GM21367 (cell line): ENCODE measurements around the gene TAF4.
"Not testable (repeated sequence)": the region's sequence is repeated elsewhere in the genome, so short reads cannot be mapped to it uniquely, and the experiment has no call there.

Experiments
- ATAC-seq: cut with Tn5 transposase; IDR thresholded peaks from one replicate; pipeline ENCODE4 v1.9.1; 2021; ENCODE audit not compliant: unreplicated experiment

The TAF4 gene

DNA sequence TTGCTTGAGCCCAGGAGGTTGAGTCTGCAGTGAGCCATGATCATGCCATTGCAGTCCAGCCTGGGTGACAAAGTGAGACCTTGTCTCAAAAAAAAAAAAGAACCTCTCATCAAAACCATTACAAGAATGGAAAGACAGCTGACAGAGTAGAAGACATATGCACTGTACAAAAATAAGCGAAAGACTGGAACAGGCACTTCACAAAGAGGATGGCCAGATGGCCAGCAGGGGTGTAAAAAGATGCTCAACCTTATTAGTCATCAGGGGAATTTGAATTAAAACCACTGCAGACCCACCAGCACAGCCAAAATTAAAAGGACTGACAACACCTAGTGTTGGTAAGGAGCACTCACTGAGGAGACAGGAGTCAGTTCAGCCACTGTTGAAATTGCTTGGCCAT lies 13.5 kb upstream of the TAF4 start:
- no peak for ATAC-seq

DNA sequence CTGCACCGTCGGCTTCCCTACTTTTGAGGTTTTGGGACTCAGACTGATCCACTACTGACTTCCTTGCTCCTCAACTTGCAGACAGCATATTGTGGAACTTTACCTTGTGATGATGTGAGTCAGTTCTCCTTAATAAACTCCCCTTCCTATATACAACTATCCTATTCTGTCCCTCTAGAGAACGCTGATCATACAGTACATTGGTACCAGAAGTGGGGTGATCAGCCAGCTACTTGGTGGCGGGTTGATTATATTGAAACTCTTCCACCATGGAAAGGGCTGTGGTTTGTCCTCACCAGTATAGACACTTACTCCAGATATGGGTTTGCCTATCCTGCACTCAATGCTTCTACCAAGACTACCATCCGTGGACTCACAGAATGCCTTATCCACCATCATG lies 7.6 kb upstream of the TAF4 start:
- ATAC-seq = no peak

DNA sequence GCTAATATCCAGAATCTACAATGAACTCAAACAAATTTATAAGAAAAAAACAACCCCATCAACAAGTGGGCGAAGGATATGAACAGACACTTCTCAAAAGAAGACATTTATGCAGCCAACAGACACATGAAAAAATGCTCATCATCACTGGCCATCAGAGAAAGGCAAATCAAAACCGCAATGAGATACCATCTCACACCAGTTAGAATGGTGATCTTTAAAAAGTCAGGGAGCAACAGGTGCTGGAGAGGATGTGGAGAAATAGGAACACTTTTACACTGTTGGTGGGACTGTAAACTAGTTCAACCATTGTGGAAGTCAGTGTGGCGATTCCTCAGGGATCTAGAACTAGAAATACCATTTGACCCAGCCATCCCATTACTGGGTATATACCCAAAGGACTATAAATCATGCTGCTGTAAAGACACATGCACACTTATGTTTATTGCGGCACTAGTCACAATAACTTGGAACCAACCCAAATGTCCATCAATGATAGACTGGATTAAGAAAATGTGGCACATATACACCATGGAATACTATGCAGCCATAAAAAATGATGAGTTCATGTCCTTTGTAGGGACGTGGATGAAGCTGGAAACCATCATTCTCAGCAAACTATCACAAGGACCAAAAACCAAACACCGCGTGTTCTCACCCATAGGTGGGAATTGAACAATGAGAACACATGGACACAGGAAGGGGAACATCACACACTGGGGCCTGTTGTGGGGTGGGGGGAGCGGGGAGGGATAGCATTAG lies 6.2 kb upstream of the TAF4 start:
- ATAC-seq = not testable (repeated sequence)

GRCh38 chr20:62069741-62070216 lies 4.1 kb upstream of the TAF4 start:
- no peak for ATAC-seq

- no peak for ATAC-seq
Measured at GRCh38 chr20:62068997-62069396, 3.3 kb upstream of the TAF4 start.

GRCh38 chr20:62067547-62068260 lies 2.0 kb upstream of the TAF4 start:
- no peak for ATAC-seq

DNA sequence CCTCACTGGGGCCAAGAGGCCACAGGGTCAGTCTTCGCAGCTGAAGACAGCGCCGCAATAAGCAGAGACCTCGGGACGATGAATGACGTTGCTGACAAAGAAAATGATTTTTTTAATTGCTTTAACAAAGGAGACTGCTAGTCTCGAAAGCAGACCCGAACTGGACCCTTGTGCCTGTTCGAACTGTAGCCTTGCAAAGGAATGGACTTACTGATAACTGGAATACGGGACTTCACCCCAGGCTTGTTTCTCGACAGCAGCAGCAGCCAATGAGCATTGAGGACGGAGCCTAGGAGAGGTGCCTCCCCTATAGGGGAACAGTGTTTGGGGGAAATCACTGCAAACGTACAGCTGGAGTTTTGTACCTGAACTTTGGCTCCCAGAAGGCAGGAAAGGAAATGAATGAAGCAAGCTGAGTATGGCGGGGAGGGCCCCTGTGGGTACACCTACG lies 1.3 kb upstream of the TAF4 start:
- ATAC-seq = no peak

- peak; percentile 25 for ATAC-seq
Measured at GRCh38 chr20:62066339-62066982, 780 bp upstream of the TAF4 start.

GRCh38 chr20:62064770-62065673 lies 659 bp downstream of the TAF4 start:
- peak; percentile 13 for ATAC-seq

DNA sequence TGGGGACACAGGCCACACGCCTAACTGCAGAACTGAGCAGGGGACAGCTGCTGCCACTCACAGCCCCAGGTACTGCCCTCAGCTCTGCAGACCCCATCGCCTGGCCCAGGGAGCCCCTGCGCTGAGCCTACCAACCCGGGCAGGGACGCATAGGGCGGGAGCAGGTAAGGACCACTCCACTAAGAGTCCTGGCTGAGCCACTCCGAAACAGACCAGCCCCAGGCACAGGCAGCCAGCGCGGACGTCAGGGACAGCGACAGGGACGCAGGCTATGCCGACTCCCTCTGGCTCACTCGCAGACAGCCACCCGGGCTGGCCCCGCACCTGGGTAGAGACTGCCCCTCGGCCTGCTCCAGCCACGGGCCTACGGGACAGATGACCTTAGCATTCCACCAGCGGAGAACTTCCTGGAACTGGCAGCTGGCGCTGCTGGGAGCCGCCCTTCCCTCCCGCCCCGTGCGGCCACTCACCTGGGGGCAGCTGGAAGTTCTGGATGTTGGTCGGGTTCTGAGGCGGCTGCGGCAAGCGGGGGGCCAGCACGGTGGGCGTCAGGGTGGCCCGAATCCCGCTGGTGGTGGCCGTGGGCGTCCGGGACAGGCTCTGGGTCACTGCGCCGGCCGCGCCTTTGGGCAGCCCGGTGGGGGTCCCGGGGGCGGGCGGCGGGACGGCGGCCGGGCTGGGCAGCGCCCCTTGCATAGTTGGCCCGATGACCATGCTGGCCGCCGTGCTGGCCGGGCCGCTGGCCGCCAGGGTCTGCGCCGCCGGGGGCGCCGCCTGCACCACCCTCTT lies 1.5 kb downstream of the TAF4 start:
- ATAC-seq = no peak

DNA sequence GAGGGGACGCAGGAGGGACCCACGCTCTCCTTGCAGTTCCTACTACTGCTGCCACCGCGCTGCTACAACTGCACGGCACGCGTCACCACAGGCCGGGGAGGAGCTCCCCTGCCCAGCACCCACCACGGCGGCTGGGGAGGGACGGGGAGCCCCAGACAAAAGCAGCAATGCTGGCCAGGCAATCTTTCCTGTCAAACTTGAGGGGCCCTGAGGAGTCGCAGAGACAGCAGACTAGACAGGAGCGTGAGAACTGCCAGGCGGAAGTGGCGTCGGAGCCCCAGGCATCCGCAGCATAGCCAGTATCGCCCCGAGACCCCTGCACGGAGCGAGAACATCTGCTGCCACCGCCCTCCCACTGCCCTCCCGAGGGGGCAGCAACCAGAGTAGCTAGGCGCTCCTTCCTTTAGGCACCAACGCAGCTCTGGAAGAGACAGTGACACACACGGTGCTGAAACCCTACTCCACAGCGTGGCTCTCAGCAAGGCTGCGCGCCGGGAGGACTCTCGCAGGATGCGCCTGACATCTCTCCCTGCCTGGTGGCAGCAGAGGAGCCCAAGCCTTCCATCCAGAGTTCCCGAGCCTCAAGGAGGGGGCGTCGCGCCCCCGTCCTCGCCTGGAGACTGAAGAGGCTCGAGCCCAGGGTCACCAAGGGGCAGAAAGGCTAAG lies 2.2 kb downstream of the TAF4 start:
- ATAC-seq = no peak

GRCh38 chr20:62062661-62063314 lies 2.9 kb downstream of the TAF4 start:
- no peak for ATAC-seq

- ATAC-seq = no peak
Measured at GRCh38 chr20:62061851-62062423, 3.7 kb downstream of the TAF4 start.

DNA sequence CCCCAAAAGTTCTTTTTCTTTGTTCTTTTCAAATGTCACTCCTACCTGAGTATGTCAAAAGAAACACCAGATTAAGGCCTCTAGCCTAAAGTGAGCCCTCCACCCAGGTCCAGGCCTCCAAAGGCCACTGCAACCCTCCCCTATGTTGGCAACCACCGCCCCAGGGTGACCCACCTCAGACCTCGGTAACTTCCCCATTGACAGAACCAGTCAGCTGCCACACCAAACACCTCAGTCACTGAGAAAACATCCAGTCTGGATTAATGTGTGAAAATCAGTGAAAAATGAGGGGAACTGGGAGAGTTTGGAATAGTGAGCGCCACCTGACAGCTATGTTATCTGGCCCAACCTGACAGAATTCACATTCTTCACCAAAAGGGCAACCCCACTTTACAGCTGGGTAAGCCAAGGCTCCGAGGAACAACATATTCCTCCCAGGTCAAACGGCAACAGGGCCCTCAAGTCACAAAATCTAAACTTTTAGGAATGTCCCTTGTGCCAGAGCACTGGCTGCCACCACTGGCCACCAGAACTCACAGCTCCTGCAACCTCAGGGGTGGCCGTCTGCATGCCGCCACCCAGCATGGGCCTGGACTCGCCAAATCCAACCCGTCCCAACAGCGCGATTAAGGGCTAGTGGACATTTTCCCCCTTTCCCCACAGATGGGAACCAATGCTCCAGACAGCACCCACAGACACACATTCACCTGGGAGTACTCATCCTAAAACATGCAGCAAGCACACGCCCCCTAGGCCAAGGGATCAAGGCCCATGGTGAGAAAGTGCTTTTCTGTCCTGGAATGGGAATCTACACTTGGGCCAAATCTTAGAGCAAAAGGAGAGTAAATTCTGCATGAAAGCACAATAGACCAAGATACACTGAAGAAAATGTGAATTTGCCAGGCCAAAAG lies 4.8 kb downstream of the TAF4 start:
- ATAC-seq = no peak

DNA sequence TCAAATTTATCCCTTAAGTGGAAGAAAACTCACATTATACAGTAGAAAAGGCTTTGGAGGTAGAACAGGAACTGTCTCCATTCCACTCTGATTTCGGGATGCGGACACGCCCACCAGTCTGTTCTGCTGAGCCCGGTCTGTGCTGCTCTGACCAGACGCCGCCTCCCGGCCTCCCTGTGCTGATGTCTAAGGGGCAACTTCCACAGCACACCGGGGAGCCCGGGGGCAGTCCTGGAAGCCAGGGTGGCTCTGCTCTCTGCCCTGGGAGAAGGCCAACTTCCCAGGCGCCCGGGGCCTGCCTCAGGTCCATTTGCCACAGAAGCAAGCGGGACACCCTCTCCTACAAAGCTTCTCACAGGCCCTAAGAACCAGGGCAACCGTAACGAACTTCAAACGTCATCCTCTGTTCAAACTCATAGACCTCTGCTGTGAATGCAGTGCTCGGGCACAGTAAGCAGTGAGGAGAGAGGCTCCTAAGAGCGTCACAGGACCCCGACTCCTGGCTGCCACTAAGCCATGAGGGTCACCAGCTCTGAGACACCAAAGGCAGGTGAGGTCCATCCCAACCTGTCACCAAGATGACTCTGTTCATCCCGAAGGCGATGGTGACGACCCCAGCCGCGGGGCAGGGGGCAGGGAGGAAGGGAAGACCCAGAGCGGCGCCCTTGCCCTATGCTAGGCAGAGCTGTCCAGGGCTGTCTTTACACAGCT lies 5.6 kb downstream of the TAF4 start:
- ATAC-seq = no peak

DNA sequence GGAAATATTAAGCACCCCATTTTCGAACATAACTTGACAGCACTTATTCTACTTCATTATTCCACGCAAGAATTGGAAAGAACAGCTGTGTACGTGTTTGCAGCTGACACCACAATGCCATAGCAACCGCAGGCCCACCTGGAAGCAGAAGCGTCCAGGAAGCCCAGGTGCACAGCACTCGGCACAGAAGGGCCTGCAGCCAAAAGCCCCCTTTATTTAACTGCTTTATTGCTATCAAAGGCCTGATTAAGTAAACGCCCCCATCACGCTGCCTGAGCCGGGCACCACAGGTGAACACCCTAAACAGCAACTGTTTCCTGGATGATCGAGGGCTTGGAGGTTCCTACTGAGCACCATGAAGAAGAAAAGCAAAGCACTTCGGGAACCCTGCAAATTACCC lies 6.3 kb downstream of the TAF4 start:
- no peak for ATAC-seq

- no peak for ATAC-seq
Measured at GRCh38 chr20:62058941-62059340, 6.7 kb downstream of the TAF4 start.
